Esophagus (tissue), 2 donors: ENCODE measurements around the gene EPS8L1. TPM values are rescaled to one million over a fixed set of nuclear protein-coding genes. Genes with fewer than 3 reads are reported as not detected.

Experiments used
- H3K27ac ChIP-seq, 2 donors: one replicate each; pipeline ENCODE4 v1.5.1; 2013; ENCODE audit warnings: low read depth in 2 of 2, mild to moderate bottlenecking in 2 of 2, inconsistent platforms in 1 of 2, low read length in 1 of 2, moderate library complexity in 1 of 2
- H3K27me3 ChIP-seq, 2 donors: one replicate each; pipeline ENCODE4 v1.6.1; 2013; ENCODE audit warnings: low read length in 2 of 2, control low read depth in 1 of 2, mild to moderate bottlenecking in 1 of 2; ENCODE audit not compliant: insufficient read depth in 2 of 2, control insufficient read depth in 1 of 2
- H3K36me3 ChIP-seq, 2 donors: one replicate each; pipeline ENCODE4 v1.6.1; 2013; ENCODE audit warnings: low read length in 1 of 2; ENCODE audit not compliant: control insufficient read depth in 2 of 2, insufficient read depth in 2 of 2
- H3K4me1 ChIP-seq, 2 donors: one replicate each; pipeline ENCODE4 v1.6.1; 2013; ENCODE audit warnings: low read length in 1 of 2; ENCODE audit not compliant: control insufficient read depth in 2 of 2, insufficient read depth in 2 of 2
- H3K4me3 ChIP-seq, 2 donors: one replicate each; pipeline ENCODE4 v1.5.1; 2013; ENCODE audit warnings: low read length in 2 of 2, mild to moderate bottlenecking in 2 of 2, low read depth in 1 of 2, moderate library complexity in 1 of 2
- H3K9me3 ChIP-seq, 2 donors: one replicate each; pipeline ENCODE4 v1.6.1; 2013; ENCODE audit warnings: mild to moderate bottlenecking in 2 of 2, low read depth in 1 of 2, low read length in 1 of 2, moderate library complexity in 1 of 2; ENCODE audit not compliant: control insufficient read depth in 2 of 2, insufficient read depth in 1 of 2
- WGBS, 2 donors: extraction: QIAGEN DNeasy Blood & Tissue Kit; methylation state at CpG; one replicate each; pipeline ENCODE4 v1.1.7; 2013; 5-methylcytosine and 5-hydroxymethylcytosine counted together
- polyA plus RNA-seq, 2 donors: library from polyadenylated mRNA; stranded (reverse); fragments of 200-250 nt; gene quantifications; one replicate each; pipeline ENCODE4 v1.2.3, GENCODE V29; 2013
- donor health status: healthy with polysubstance abuse.
- donor health status: Bipolar disorder and iron deficiency.

Gene EPS8L1
- polyA plus RNA-seq, 2 donors = 578 to 1,427 TPM

GRCh38 chr19:55091126-55091910 lies 15.6 kb downstream of the EPS8L1 start:
- no peaks in the 10 kb centered on the region for H3K9me3 ChIP-seq
- WGBS, 2 donors = 82 to 85% methylated on average over 32 of the region's 32 CpGs
- H3K27me3 ChIP-seq = no peaks in the 10 kb centered on the region
- H3K27ac ChIP-seq = no peak overlapping the region
- H3K4me3 ChIP-seq = no peak overlapping the region
- H3K4me1 ChIP-seq = peaks cover 0 to 13% of the 10 kb centered on the region in 2 donors
- H3K36me3 ChIP-seq = peaks cover 10 to 36% of the 10 kb centered on the region in 2 donors

GRCh38 chr19:55091955-55092354 lies 16.3 kb downstream of the EPS8L1 start:
- Histone ChIP-seq H3K36me3 (peaks cover 10 to 37% of the 10 kb centered on the region in 2 donors), H3K27me3 (no peaks in the 10 kb centered on the region), H3K9me3 (no peaks in the 10 kb centered on the region), H3K4me3 (no peak overlapping the region), H3K27ac (no peak overlapping the region), H3K4me1 (peaks cover 0 to 13% of the 10 kb centered on the region in 2 donors)
- 84 to 88% methylated on average over 26 to 27 of the region's 27 CpGs for WGBS, 2 donors

- Histone ChIP-seq H3K4me3 (no peak overlapping the region), H3K27me3 (no peaks in the 10 kb centered on the region), H3K36me3 (peaks cover 10 to 38% of the 10 kb centered on the region in 2 donors), H3K9me3 (no peaks in the 10 kb centered on the region), H3K4me1 (peaks cover 0 to 7% of the 10 kb centered on the region in 2 donors), H3K27ac (no peak overlapping the region)
- WGBS, 2 donors = 90 to 91% methylated on average over 26 to 49 of the region's 49 CpGs
Measured at GRCh38 chr19:55092423-55093318, 17.0 kb downstream of the EPS8L1 start.

- WGBS, 2 donors = 88% methylated on average over 32 of the region's 32 CpGs
- Histone ChIP-seq H3K27me3 (no peaks in the 10 kb centered on the region), H3K4me1 (no peaks in the 10 kb centered on the region), H3K4me3 (no peak overlapping the region), H3K27ac (no peak overlapping the region), H3K36me3 (peaks cover 16 to 56% of the 10 kb centered on the region in 2 donors), H3K9me3 (no peaks in the 10 kb centered on the region)
Measured at GRCh38 chr19:55094456-55095259, 19.0 kb downstream of the EPS8L1 start.

GRCh38 chr19:55095260-55096060 lies 19.8 kb downstream of the EPS8L1 start:
- Histone ChIP-seq H3K36me3 (peaks cover 16 to 56% of the 10 kb centered on the region in 2 donors), H3K27ac (no peak overlapping the region), H3K9me3 (no peaks in the 10 kb centered on the region), H3K4me3 (no peak overlapping the region), H3K27me3 (no peaks in the 10 kb centered on the region), H3K4me1 (no peaks in the 10 kb centered on the region)
- WGBS, 2 donors = 85 to 86% methylated on average over 23 of the region's 23 CpGs

GRCh38 chr19:55096061-55096701 lies 20.5 kb downstream of the EPS8L1 start:
- peaks cover 15 to 50% of the 10 kb centered on the region in 2 donors for H3K36me3 ChIP-seq
- H3K4me3 ChIP-seq = no peak overlapping the region
- H3K9me3 ChIP-seq = no peaks in the 10 kb centered on the region
- no peaks in the 10 kb centered on the region for H3K27me3 ChIP-seq
- WGBS, 2 donors = 82 to 83% methylated on average over 23 of the region's 23 CpGs
- H3K27ac ChIP-seq = no peak overlapping the region
- no peaks in the 10 kb centered on the region for H3K4me1 ChIP-seq

GRCh38 chr19:55097864-55098715 lies 22.4 kb downstream of the EPS8L1 start:
- peaks cover 15 to 40% of the 10 kb centered on the region in 2 donors for H3K36me3 ChIP-seq
- no peak overlapping the region for H3K27ac ChIP-seq
- H3K9me3 ChIP-seq = no peaks in the 10 kb centered on the region
- peak overlapping the region in 1 of 2 donors; percentile 19 for H3K4me3 ChIP-seq
- 90 to 92% methylated on average over 22 to 23 of the region's 23 CpGs for WGBS, 2 donors
- no peaks in the 10 kb centered on the region for H3K27me3 ChIP-seq
- no peaks in the 10 kb centered on the region for H3K4me1 ChIP-seq
